H9 (cell line): ENCODE measurements around the gene FLRT2. TPM values are rescaled to one million over a fixed set of nuclear protein-coding genes. Genes with fewer than 3 reads are reported as not detected.

Experiments used
- DNase-seq: peaks from one replicate; pipeline ENCODE4 v3.0.0-alpha.2; 2017
- H2AFZ ChIP-seq: one replicate; pipeline ENCODE4 v1.6.1; 2013; ENCODE audit warnings: mild to moderate bottlenecking, low read length, control low read depth, moderate library complexity
- H2AK5ac ChIP-seq: 2 replicates; pipeline ENCODE4 v1.6.1; 2013; ENCODE audit warnings: low read length, control low read depth, mixed read lengths; ENCODE audit not compliant: insufficient read length
- H2BK120ac ChIP-seq: one replicate; pipeline ENCODE4 v1.6.1; 2013; ENCODE audit warnings: low read depth, mild to moderate bottlenecking, low read length, control low read depth, inconsistent platforms; ENCODE audit not compliant: poor library complexity, severe bottlenecking
- H2BK12ac ChIP-seq: 2 replicates; pipeline ENCODE4 v1.6.1; 2013; ENCODE audit warnings: low read length, control low read depth, mixed read lengths, low read depth; ENCODE audit not compliant: insufficient read length
- H2BK15ac ChIP-seq: 2 replicates; pipeline ENCODE4 v1.6.1; 2013; ENCODE audit warnings: low read depth, low read length, control low read depth
- H2BK20ac ChIP-seq: one replicate; pipeline ENCODE4 v1.6.1; 2013; ENCODE audit warnings: low read depth, mild to moderate bottlenecking, low read length, control low read depth, inconsistent platforms; ENCODE audit not compliant: poor library complexity, severe bottlenecking
- H2BK5ac ChIP-seq: 2 replicates; pipeline ENCODE4 v1.6.1; 2013; ENCODE audit warnings: low read length, control low read depth, mixed read lengths; ENCODE audit not compliant: insufficient read length
- H3K14ac ChIP-seq: 2 replicates; pipeline ENCODE4 v1.6.1; 2013; ENCODE audit warnings: low read length, control low read depth; ENCODE audit not compliant: insufficient read depth
- H3K18ac ChIP-seq: 2 replicates; pipeline ENCODE4 v1.6.1; 2013; ENCODE audit warnings: low read depth, mild to moderate bottlenecking, mixed read lengths, low read length, control low read depth; ENCODE audit not compliant: insufficient read length
- H3K23ac ChIP-seq: 2 replicates; pipeline ENCODE4 v1.6.1; 2013; ENCODE audit warnings: low read length, control low read depth, mixed read lengths, low read depth; ENCODE audit not compliant: insufficient read length
- H3K23me2 ChIP-seq: 2 replicates; pipeline ENCODE4 v1.6.1; 2013; ENCODE audit warnings: low read depth, mild to moderate bottlenecking, mixed read lengths, low read length, control low read depth; ENCODE audit not compliant: insufficient read length, poor library complexity, severe bottlenecking
- H3K27ac ChIP-seq: 2 replicates; pipeline ENCODE4 v1.5.1; 2013; ENCODE audit warnings: low read length, control low read depth, mixed read lengths, low read depth; ENCODE audit not compliant: insufficient read length
- H3K27me3 ChIP-seq: 2 replicates; pipeline ENCODE4 v1.6.1; 2013; ENCODE audit warnings: low read length, control low read depth, inconsistent platforms; ENCODE audit not compliant: insufficient read depth
- H3K4ac ChIP-seq: 2 replicates; pipeline ENCODE4 v1.6.1; 2013; ENCODE audit warnings: low read depth, mild to moderate bottlenecking, control low read depth, inconsistent platforms, low read length, moderate library complexity
- H3K4me1 ChIP-seq: 2 replicates; pipeline ENCODE4 v1.6.1; 2013; ENCODE audit warnings: low read length, control low read depth, inconsistent platforms; ENCODE audit not compliant: insufficient read depth
- H3K4me2 ChIP-seq: 2 replicates; pipeline ENCODE4 v1.6.1; 2013; ENCODE audit warnings: low read length, control low read depth, mixed read lengths; ENCODE audit not compliant: insufficient read length, insufficient read depth
- H3K56ac ChIP-seq: 2 replicates; pipeline ENCODE4 v1.6.1; 2013; ENCODE audit warnings: low read depth, mild to moderate bottlenecking, mixed read lengths, low read length, control low read depth; ENCODE audit not compliant: insufficient read length
- H3K79me1 ChIP-seq: 2 replicates; pipeline ENCODE4 v1.6.1; 2013; ENCODE audit warnings: low read depth, mild to moderate bottlenecking, moderate library complexity, low read length, control low read depth, inconsistent platforms; ENCODE audit not compliant: insufficient read depth, poor library complexity, severe bottlenecking
- H3K79me2 ChIP-seq: 2 replicates; pipeline ENCODE4 v1.6.1; 2013; ENCODE audit warnings: low read length, control low read depth, inconsistent platforms; ENCODE audit not compliant: insufficient read depth
- H3K9ac ChIP-seq: 2 replicates; pipeline ENCODE4 v1.6.1; 2013; ENCODE audit warnings: low read length, control low read depth, mixed read lengths; ENCODE audit not compliant: insufficient read length; ENCODE audit errors: extremely low read depth
- H3K9me3 ChIP-seq: one replicate; pipeline ENCODE4 v1.6.1; 2013; ENCODE audit warnings: low read depth, low read length, inconsistent platforms; ENCODE audit not compliant: control insufficient read depth
- H3T11ph ChIP-seq: one replicate; pipeline ENCODE4 v1.6.1; 2013; ENCODE audit warnings: mild to moderate bottlenecking, low read length, control low read depth, inconsistent platforms
- H4K20me1 ChIP-seq: one replicate; pipeline ENCODE4 v1.6.1; 2013; ENCODE audit not compliant: control insufficient read depth, insufficient read length, insufficient read depth
- H4K5ac ChIP-seq: 2 replicates; pipeline ENCODE4 v1.6.1; 2013; ENCODE audit warnings: low read depth, mild to moderate bottlenecking, mixed read lengths, low read length, control low read depth; ENCODE audit not compliant: insufficient read length
- H4K8ac ChIP-seq: replicated peaks from 2 replicates; pipeline ENCODE4 v1.6.1; 2013; ENCODE audit warnings: low read length, control low read depth, mixed read lengths, low read depth; ENCODE audit not compliant: insufficient read length
- H4K91ac ChIP-seq: 2 replicates; pipeline ENCODE4 v1.6.1; 2013; ENCODE audit warnings: low read depth, mild to moderate bottlenecking, moderate library complexity, mixed read lengths, low read length, control low read depth; ENCODE audit not compliant: insufficient read length
- H3K27ac Mint-ChIP-seq, 3 experiments: 2 replicates in 2 of 3; 3 replicates in 1 of 3; pipeline ENCODE4 v1.8.0; 2020 to 2021; ENCODE audit warnings: mixed read lengths in 3 of 3, mild to moderate bottlenecking in 1 of 3, moderate library complexity in 1 of 3
- H3K27me3 Mint-ChIP-seq: 2 replicates; pipeline ENCODE4 v1.8.0; 2021; ENCODE audit warnings: low read depth, mild to moderate bottlenecking, moderate library complexity, mixed read lengths
- H3K36me3 Mint-ChIP-seq, 3 experiments: 2 replicates in 2 of 3; 3 replicates in 1 of 3; pipeline ENCODE4 v1.8.0; 2020 to 2021; ENCODE audit warnings: low read depth in 3 of 3, mixed read lengths in 3 of 3; ENCODE audit not compliant: insufficient read depth in 1 of 3
- H3K4me1 Mint-ChIP-seq, 2 experiments: 2 replicates each; pipeline ENCODE4 v1.8.0; 2020; ENCODE audit warnings: mixed read lengths in 2 of 2
- H3K4me3 Mint-ChIP-seq, 2 experiments: 2 replicates in 1 of 2; 3 replicates in 1 of 2; pipeline ENCODE4 v1.8.0; 2020 to 2021; ENCODE audit warnings: mild to moderate bottlenecking in 2 of 2, mixed read lengths in 2 of 2, moderate library complexity in 1 of 2
- H3K9me3 Mint-ChIP-seq, 2 experiments: 2 replicates in 1 of 2; 3 replicates in 1 of 2; pipeline ENCODE4 v1.8.0; 2020; ENCODE audit warnings: mild to moderate bottlenecking in 2 of 2, mixed read lengths in 2 of 2, moderate library complexity in 1 of 2
- CTCF ChIP-seq: fragments of 200-600 bp; sonication (generic); conservative IDR thresholded peaks from 3 replicates; pipeline ENCODE4 v1.8.0; 2021; ENCODE audit warnings: antibody characterized with exemption, mild to moderate bottlenecking
- WGBS: extraction: QIAGEN DNeasy Blood & Tissue Kit; methylation state at CpG from one replicate; pipeline ENCODE4 v1.1.7; 2013; ENCODE audit warnings: missing lambda C conversion rate, low lambda C conversion rate, mixed read lengths; ENCODE audit not compliant: insufficient read length; ENCODE audit errors: extremely low coverage; 5-methylcytosine and 5-hydroxymethylcytosine counted together
- total RNA-seq: library from RNA; stranded (reverse); gene quantifications from 2 replicates; pipeline ENCODE4 v1.2.1, GENCODE V29; 2021

Gene FLRT2
- total RNA-seq, 1 experiment from 2014 or later: 3.3 TPM

- Histone ChIP-seq H3K4me1 (peaks cover 7% of the 10 kb centered on the region; the same call in 1 of the 2 replicates), H4K5ac (no peak overlapping the region), H4K20me1 (no peaks in the 10 kb centered on the region), H2AK5ac (no peak overlapping the region), H3T11ph (no peak overlapping the region), H2BK20ac (no peak overlapping the region), H3K79me1 (no peaks in the 10 kb centered on the region), H3K56ac (no peak overlapping the region), H3K18ac (no peak overlapping the region), H3K79me2 (no peaks in the 10 kb centered on the region), H2AFZ (no peak overlapping the region), H2BK12ac (no peak overlapping the region), H4K8ac (no peak overlapping the region), H3K9me3 (no peaks in the 10 kb centered on the region), H3K23me2 (peaks cover 21% of the 10 kb centered on the region), H3K27ac (no peak overlapping the region), H2BK120ac (no peak overlapping the region), H2BK5ac (no peak overlapping the region), H3K4me2 (no peak overlapping the region), H4K91ac (no peak overlapping the region), H3K23ac (no peak overlapping the region), H3K4ac (no peak overlapping the region), H2BK15ac (no peak overlapping the region), H3K9ac (no peak overlapping the region), H3K14ac (no peak overlapping the region), H3K27me3 (peaks cover 26% of the 10 kb centered on the region; the same call in 1 of the 2 replicates)
- Mint-ChIP-seq H3K9me3 (peaks cover under 1 to 3% of the 10 kb centered on the region in 2 experiments; a peak in 2 of 5 replicates), H3K27ac (no peak overlapping the region), H3K4me1 (peaks cover 40 to 41% of the 10 kb centered on the region in 2 experiments), H3K27me3 (peaks cover 50% of the 10 kb centered on the region), H3K36me3 (peaks cover 0 to 3% (median 0%) of the 10 kb centered on the region in 3 experiments; a peak in 1 of 7 replicates), H3K4me3 (no peak overlapping the region)
- no peak for TF ChIP-seq CTCF
- DNase-seq: no peak
- WGBS: no CpG with 5 or more reads among the region's 1 CpG
These were observed 6.9 kb downstream of the FLRT2 start for GRCh38 chr14:85536833-85537190.
